ENCODE data around the gene ENPP3.

DNA sequence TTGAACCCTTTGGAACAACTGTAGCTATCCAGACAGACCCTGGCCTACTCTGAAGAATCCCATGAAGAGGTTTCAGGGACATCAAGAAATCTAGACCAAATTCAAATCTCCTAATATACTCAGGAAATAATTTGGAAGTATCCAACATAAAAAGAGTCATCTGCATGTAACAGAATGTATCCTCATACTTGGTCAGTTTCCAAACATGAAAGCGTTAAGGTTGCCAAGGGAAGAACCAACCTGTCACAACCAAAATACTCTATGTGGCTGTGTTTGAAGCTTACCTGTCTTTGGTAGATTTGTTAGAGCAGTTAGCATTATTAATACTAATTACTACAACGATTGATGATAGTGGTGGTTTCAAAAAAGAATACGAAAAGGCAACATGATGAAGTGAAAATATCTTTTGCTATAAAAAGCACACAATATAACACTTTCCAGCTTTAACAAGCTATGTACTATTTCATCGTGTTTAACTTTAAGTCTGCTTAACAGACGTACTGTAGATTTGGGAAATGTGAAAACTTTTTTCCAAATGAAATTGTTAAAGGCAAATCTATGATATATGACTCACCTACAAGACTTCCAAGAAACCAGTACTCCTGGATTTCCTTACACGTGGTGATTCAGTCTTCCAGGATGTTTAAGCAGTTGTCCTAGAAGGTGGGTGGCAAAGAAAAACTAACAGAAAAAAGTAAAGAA, 124.1 kb downstream of the ENPP3 start:
- TF ChIP-seq EZH2 (IDR thresholded peaks at IDR 0.05; ENCODE audit: borderline replicate concordance, low read depth, low read length, poor library complexity, severe bottlenecking), result no peak
- TF ChIP-seq, protein P1, sequence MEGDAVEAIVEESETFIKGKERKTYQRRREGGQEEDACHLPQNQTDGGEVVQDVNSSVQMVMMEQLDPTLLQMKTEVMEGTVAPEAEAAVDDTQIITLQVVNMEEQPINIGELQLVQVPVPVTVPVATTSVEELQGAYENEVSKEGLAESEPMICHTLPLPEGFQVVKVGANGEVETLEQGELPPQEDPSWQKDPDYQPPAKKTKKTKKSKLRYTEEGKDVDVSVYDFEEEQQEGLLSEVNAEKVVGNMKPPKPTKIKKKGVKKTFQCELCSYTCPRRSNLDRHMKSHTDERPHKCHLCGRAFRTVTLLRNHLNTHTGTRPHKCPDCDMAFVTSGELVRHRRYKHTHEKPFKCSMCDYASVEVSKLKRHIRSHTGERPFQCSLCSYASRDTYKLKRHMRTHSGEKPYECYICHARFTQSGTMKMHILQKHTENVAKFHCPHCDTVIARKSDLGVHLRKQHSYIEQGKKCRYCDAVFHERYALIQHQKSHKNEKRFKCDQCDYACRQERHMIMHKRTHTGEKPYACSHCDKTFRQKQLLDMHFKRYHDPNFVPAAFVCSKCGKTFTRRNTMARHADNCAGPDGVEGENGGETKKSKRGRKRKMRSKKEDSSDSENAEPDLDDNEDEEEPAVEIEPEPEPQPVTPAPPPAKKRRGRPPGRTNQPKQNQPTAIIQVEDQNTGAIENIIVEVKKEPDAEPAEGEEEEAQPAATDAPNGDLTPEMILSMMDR (conservative IDR thresholded peaks at IDR 0.05; ENCODE audit: low read depth, low read length), result no peak

All from A673 (cell line).